ENCODE measurements around the gene RBM15B.
"Not testable (repeated sequence)": the region's sequence is repeated elsewhere in the genome, so short reads cannot be mapped to it uniquely, and the experiment has no call there.

The RBM15B gene

GRCh38 chr3:51378065-51378464 lies 13.0 kb upstream of the RBM15B start:
- no peak for DNase-seq (ENCODE audit: low read depth in 2 of 2)

GRCh38 chr3:51378726-51379125 lies 12.4 kb upstream of the RBM15B start:
- no peak for DNase-seq (ENCODE audit: low read depth in 2 of 2)

GRCh38 chr3:51379301-51379700 lies 11.8 kb upstream of the RBM15B start:
- DNase-seq (ENCODE audit: low read depth in 2 of 2) = no peak

- DNase-seq (ENCODE audit: low read depth in 2 of 2) = no peak
Measured at GRCh38 chr3:51379746-51380455, 11.2 kb upstream of the RBM15B start.

GRCh38 chr3:51380601-51381332 lies 10.3 kb upstream of the RBM15B start:
- DNase-seq (ENCODE audit: low read depth in 2 of 2) = no peak

- DNase-seq (ENCODE audit: low read depth in 2 of 2) = no peak
Measured at GRCh38 chr3:51381333-51381705, 9.8 kb upstream of the RBM15B start.

GRCh38 chr3:51382076-51382745 lies 8.9 kb upstream of the RBM15B start:
- DNase-seq (ENCODE audit: low read depth in 2 of 2) = no peak

GRCh38 chr3:51382947-51383578 lies 8.0 kb upstream of the RBM15B start:
- no peak for DNase-seq (ENCODE audit: low read depth in 2 of 2)

GRCh38 chr3:51384055-51384725 lies 6.9 kb upstream of the RBM15B start:
- no peak for DNase-seq (ENCODE audit: low read depth in 2 of 2)

GRCh38 chr3:51384726-51385473 lies 6.2 kb upstream of the RBM15B start, which contains the start of gene MANF:
Gene MANF, plus strand, starts transcription at chr3:51385291. Its CDS starts 52 bp downstream, at chr3:51385343.
- DNase-seq (ENCODE audit: low read depth in 2 of 2) = peak; percentile 93

- DNase-seq (ENCODE audit: low read depth in 2 of 2) = no peak
Measured at GRCh38 chr3:51385621-51386091, 5.4 kb upstream of the RBM15B start.

- no peak for DNase-seq (ENCODE audit: low read depth in 2 of 2)
Measured at GRCh38 chr3:51386159-51386851, 4.8 kb upstream of the RBM15B start.

GRCh38 chr3:51386852-51387229 lies 4.2 kb upstream of the RBM15B start:
- DNase-seq (ENCODE audit: low read depth in 2 of 2) = no peak

- DNase-seq (ENCODE audit: low read depth in 2 of 2) = not testable (repeated sequence)
Measured at GRCh38 chr3:51387281-51387680, 3.8 kb upstream of the RBM15B start.

GRCh38 chr3:51388286-51389029 lies 2.6 kb upstream of the RBM15B start:
- DNase-seq (ENCODE audit: low read depth in 2 of 2) = no peak

GRCh38 chr3:51389423-51390183 lies 1.5 kb upstream of the RBM15B start:
- DNase-seq (ENCODE audit: low read depth in 2 of 2) = no peak

GRCh38 chr3:51390246-51391074 lies 625 bp upstream of the RBM15B start:
- no peak for DNase-seq (ENCODE audit: low read depth in 2 of 2)

Data from activated CD4-positive, alpha-beta T cell treated with anti-CD3 and anti-CD28 coated beads for 24 hours (primary cell).